Measurements from ENCODE around the gene CNTNAP5. TPM values are rescaled to one million over a fixed set of nuclear protein-coding genes. Genes with fewer than 3 reads are reported as not detected.

CNTNAP5 gene
- total and polyA plus RNA-seq, 2 of the 13 experiments (the other 11 are each of a cell fraction or from before 2014, with no cell fraction given), result not detected

DNA sequence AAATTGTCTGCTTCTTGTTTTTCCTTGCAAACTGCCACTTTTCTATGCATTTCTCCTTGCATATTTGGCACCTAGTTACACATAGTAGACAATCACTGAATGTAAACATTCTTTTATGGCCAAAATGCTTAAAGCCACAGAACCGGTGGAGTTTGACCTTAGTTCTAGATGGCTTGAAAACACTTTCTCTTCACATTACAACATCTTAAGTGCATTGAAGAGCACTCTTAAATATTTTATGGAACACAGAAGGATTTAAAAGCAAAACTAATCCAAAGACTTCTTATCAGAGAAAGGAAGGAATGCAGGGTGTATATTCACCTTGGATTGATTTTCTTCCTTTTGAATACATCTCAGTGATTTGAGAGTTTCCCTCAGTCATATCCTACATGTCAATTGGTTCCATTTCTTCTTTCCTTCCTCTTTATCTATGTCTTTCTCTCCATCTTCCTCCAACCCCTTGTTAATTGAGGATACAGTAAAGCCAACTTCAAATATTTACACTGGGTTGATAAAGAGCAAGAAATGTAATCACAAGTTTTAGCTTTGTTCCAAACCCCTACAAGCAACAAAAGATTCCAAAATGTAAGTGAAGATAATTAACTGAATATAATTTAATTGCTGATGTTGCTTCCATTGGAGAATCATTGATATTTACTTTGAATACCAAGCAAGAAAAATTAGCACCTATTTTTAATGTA lies 548.0 kb downstream of the CNTNAP5 start (continued):
- no peak for TF ChIP-seq ETS1 (CRISPR knock-in tag; IDR thresholded peaks at IDR 0.05)
- peak; percentile 26; the same call in 1 of the 2 replicates for TF ChIP-seq ZNF609 (CRISPR knock-in tag; IDR thresholded peaks at IDR 0.05; ENCODE audit: borderline replicate concordance)
- TF ChIP-seq, protein P1, sequence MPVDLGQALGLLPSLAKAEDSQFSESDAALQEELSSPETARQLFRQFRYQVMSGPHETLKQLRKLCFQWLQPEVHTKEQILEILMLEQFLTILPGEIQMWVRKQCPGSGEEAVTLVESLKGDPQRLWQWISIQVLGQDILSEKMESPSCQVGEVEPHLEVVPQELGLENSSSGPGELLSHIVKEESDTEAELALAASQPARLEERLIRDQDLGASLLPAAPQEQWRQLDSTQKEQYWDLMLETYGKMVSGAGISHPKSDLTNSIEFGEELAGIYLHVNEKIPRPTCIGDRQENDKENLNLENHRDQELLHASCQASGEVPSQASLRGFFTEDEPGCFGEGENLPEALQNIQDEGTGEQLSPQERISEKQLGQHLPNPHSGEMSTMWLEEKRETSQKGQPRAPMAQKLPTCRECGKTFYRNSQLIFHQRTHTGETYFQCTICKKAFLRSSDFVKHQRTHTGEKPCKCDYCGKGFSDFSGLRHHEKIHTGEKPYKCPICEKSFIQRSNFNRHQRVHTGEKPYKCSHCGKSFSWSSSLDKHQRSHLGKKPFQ (CRISPR knock-in tag; IDR thresholded peaks at IDR 0.05; ENCODE audit: insufficient replicate concordance), result no peak
